Keratinocyte (primary cell): ENCODE data around the gene MYO10. TPM values are rescaled to one million over a fixed set of nuclear protein-coding genes. Genes with fewer than 3 reads are reported as not detected.

Experiments used
- DNase-seq: peaks from one replicate; pipeline ENCODE4 v3.0.0-alpha.2; 2011; ENCODE audit warnings: low read depth, missing footprints, low spot score
- FAIRE-seq: peaks from 2 replicates; lab custom pipeline; 2011; peaks lifted over from hg19 to GRCh38; lab: Jason Lieb, UNC
- H2AFZ ChIP-seq: 2 replicates; pipeline ENCODE4 v1.6.0; 2012; ENCODE audit warnings: low read length, control low read depth, inconsistent platforms; ENCODE audit not compliant: control insufficient read depth
- H3K27ac ChIP-seq: 2 replicates; pipeline ENCODE4 v1.5.1; 2011; ENCODE audit warnings: low read length; ENCODE audit not compliant: control insufficient read depth, insufficient read depth
- H3K27me3 ChIP-seq: 3 replicates; pipeline ENCODE4 v1.6.0; 2011; ENCODE audit warnings: low read length; ENCODE audit not compliant: control insufficient read depth, insufficient read depth; ENCODE audit errors: extremely low read depth
- H3K36me3 ChIP-seq, 2 experiments: 2 replicates in 1 of 2; 3 replicates in 1 of 2; pipeline ENCODE4 v1.5.1; 2011; ENCODE audit warnings: low read length in 2 of 2, mild to moderate bottlenecking in 1 of 2; ENCODE audit not compliant: control insufficient read depth in 2 of 2, insufficient read depth in 2 of 2; ENCODE audit errors: extremely low read depth in 1 of 2
- H3K4me1 ChIP-seq: 3 replicates; pipeline ENCODE4 v1.5.1; 2011; ENCODE audit warnings: low read length; ENCODE audit not compliant: control insufficient read depth, insufficient read depth; ENCODE audit errors: extremely low read depth
- H3K4me2 ChIP-seq: 3 replicates; pipeline ENCODE4 v1.6.0; 2011; ENCODE audit warnings: low read depth, low read length; ENCODE audit not compliant: control insufficient read depth, insufficient read depth; ENCODE audit errors: extremely low read depth
- H3K4me3 ChIP-seq, 3 experiments: fragments of 200-600 bp in 1 of 3; sonication (generic) in 1 of 3; 2 replicates in 2 of 3; 3 replicates in 1 of 3; pipeline ENCODE4 v1.5.1; 2011 to 2016; ENCODE audit warnings: low read length in 3 of 3, mild to moderate bottlenecking in 3 of 3, control low read depth in 2 of 3, inconsistent platforms in 1 of 3, low read depth in 1 of 3, mixed read lengths in 1 of 3, mixed run types in 1 of 3, moderate library complexity in 1 of 3; ENCODE audit not compliant: control insufficient read depth in 2 of 3, insufficient read depth in 2 of 3; ENCODE audit errors: extremely low read depth in 1 of 3
- H3K79me2 ChIP-seq: 2 replicates; pipeline ENCODE4 v1.6.0; 2012; ENCODE audit warnings: low read length; ENCODE audit not compliant: control insufficient read depth, insufficient read depth
- H3K9ac ChIP-seq: 3 replicates; pipeline ENCODE4 v1.6.0; 2011; ENCODE audit warnings: low read length; ENCODE audit not compliant: control insufficient read depth, insufficient read depth; ENCODE audit errors: extremely low read depth
- H3K9me1 ChIP-seq: 3 replicates; pipeline ENCODE4 v1.6.0; 2011; ENCODE audit warnings: low read length; ENCODE audit not compliant: control insufficient read depth, insufficient read depth; ENCODE audit errors: extremely low read depth
- H3K9me3 ChIP-seq: 2 replicates; pipeline ENCODE4 v1.5.1; 2012; ENCODE audit warnings: low read depth, low read length; ENCODE audit not compliant: control insufficient read depth
- H4K20me1 ChIP-seq: 3 replicates; pipeline ENCODE4 v1.6.0; 2011; ENCODE audit warnings: low read length; ENCODE audit not compliant: control insufficient read depth, insufficient read depth; ENCODE audit errors: extremely low read depth
- CTCF ChIP-seq, 3 experiments: IDR thresholded peaks in 1 of 3; conservative IDR thresholded peaks in 1 of 3; optimal IDR thresholded peaks in 1 of 3; 2 replicates in 2 of 3; 3 replicates in 1 of 3; pipeline versions ENCODE3 to v1.5.1; 2011; ENCODE audit warnings: low read length in 3 of 3, mild to moderate bottlenecking in 3 of 3, moderate library complexity in 2 of 3, control low read depth in 1 of 3, inconsistent platforms in 1 of 3; ENCODE audit not compliant: insufficient read depth in 2 of 3; ENCODE audit errors: extremely low read depth in 1 of 3
- EZH2 ChIP-seq: IDR thresholded peaks from one replicate; pipeline ENCODE4 v1.6.1; 2012; ENCODE audit warnings: inconsistent platforms, mild to moderate bottlenecking, low read length, moderate library complexity
- dilution Hi-C: fragments of 300-500 bp; cut with MboI; formaldehyde crosslinking; loops from one replicate; pipeline ENCODE4 v1.7.0; 2020; ENCODE audit warnings: low sequenced_read_pairs; ENCODE audit not compliant: extremely low pct_ligation_motif_present
- polyA plus RNA-seq, 5 experiments: library from polyadenylated mRNA; depleted of rRNA in 3 of 5; stranded (reverse) in 3 of 5; stranded (forward) in 1 of 5; unstranded in 1 of 5; fragments of >200 nt; gene quantifications; 1 replicate in 1 of 5; 2 replicates in 3 of 5; 3 replicates in 1 of 5; pipeline versions ENCODE4 v1.2.1 to v1.2.3, GENCODE V29; 2011 to 2012; ENCODE audit warnings: missing spikeins in 2 of 5, low read depth in 1 of 5, low replicate concordance in 1 of 5

The MYO10 gene
- polyA plus RNA-seq, 1 donor (not counting 4 experiments of a cell fraction or from before 2014, with no cell fraction given), result 22.0 TPM

- dilution Hi-C loops, result no loop called here
- TF ChIP-seq EZH2, result no peak
- peak overlapping the region; percentile 18 for H3K4me2 ChIP-seq
These were observed 51.5 kb downstream of the MYO10 start for GRCh38 chr5:16884595-16884994.

GRCh38 chr5:16883806-16884205 is 52.3 kb downstream of the MYO10 start:
- Histone ChIP-seq H3K4me3 (no peak overlapping the region), H3K27ac (no peak overlapping the region), H3K9ac (no peak overlapping the region), H3K4me2 (no peak overlapping the region), H3K36me3 (no peaks in the 10 kb centered on the region), H3K9me3 (no peaks in the 10 kb centered on the region), H3K4me1 (peaks cover 17% of the 10 kb centered on the region), H3K27me3 (no peaks in the 10 kb centered on the region), H2AFZ (no peak overlapping the region), H4K20me1 (peaks cover 64% of the 10 kb centered on the region), H3K79me2 (peaks cover 98% of the 10 kb centered on the region), H3K9me1 (peaks cover 16% of the 10 kb centered on the region)
- DNase-seq (no peak), FAIRE-seq (no peak)
- dilution Hi-C loops, result no loop called here
- TF ChIP-seq CTCF (optimal IDR thresholded peaks at IDR 0.05 in 1 of 3, IDR thresholded peaks at IDR 0.05 in 1 of 3, conservative IDR thresholded peaks at IDR 0.05 in 1 of 3; ENCODE audit: extremely low read depth in 1 of 3, insufficient read depth in 2 of 3, low read length in 3 of 3), result no peak
- TF ChIP-seq EZH2, result no peak

More at GRCh38 chr5:16884595-16884994, 51.5 kb downstream of the MYO10 start:
- no peak overlapping the region for H3K27ac ChIP-seq
- no peak overlapping the region for H3K9ac ChIP-seq
- H3K4me3 ChIP-seq, result no peak overlapping the region
- FAIRE-seq (no peak), DNase-seq (no peak)
- peaks cover 57% of the 10 kb centered on the region for H4K20me1 ChIP-seq
- no peaks in the 10 kb centered on the region for H3K27me3 ChIP-seq
- no peak overlapping the region for H2AFZ ChIP-seq
- H3K4me1 ChIP-seq, result peaks cover 25% of the 10 kb centered on the region
- H3K9me3 ChIP-seq, result no peaks in the 10 kb centered on the region
- H3K9me1 ChIP-seq, result peaks cover 16% of the 10 kb centered on the region
- no peaks in the 10 kb centered on the region for H3K36me3 ChIP-seq
- H3K79me2 ChIP-seq, result peaks cover 96% of the 10 kb centered on the region

- Histone ChIP-seq H4K20me1 (peaks cover 61% of the 10 kb centered on the region), H3K4me2 (no peak overlapping the region), H3K4me1 (peaks cover 13% of the 10 kb centered on the region), H2AFZ (no peak overlapping the region), H3K27ac (no peak overlapping the region), H3K27me3 (no peaks in the 10 kb centered on the region), H3K79me2 (peaks cover 98% of the 10 kb centered on the region), H3K9me3 (no peaks in the 10 kb centered on the region), H3K4me3 (no peak overlapping the region), H3K9ac (no peak overlapping the region), H3K9me1 (peaks cover 16% of the 10 kb centered on the region), H3K36me3 (peaks cover 0 to under 1% of the 10 kb centered on the region in 2 experiments)
- dilution Hi-C loops, result no loop called here
- TF ChIP-seq CTCF (optimal IDR thresholded peaks at IDR 0.05 in 1 of 3, IDR thresholded peaks at IDR 0.05 in 1 of 3, conservative IDR thresholded peaks at IDR 0.05 in 1 of 3; ENCODE audit: extremely low read depth in 1 of 3, insufficient read depth in 2 of 3, low read length in 3 of 3) (no peak), EZH2 (no peak)
- no peak for FAIRE-seq
- DNase-seq, result no peak
These were observed 52.9 kb downstream of the MYO10 start for GRCh38 chr5:16883176-16883575.
